Mammary epithelial cell (primary cell): ENCODE data around the gene KIAA1143.

Experiments used
- EZH2 ChIP-seq: IDR thresholded peaks from 2 replicates; pipeline ENCODE4 v1.6.1; 2012; ENCODE audit warnings: low read length, inconsistent platforms, borderline replicate concordance
- TF ChIP-seq, protein P1 (sequence below), 2 donors: IDR thresholded peaks in 1 of 2; conservative IDR thresholded peaks in 1 of 2; 2 replicates each; pipeline ENCODE4 v1.5.1; 2011 to 2012; ENCODE audit warnings: inconsistent platforms in 2 of 2, low read length in 2 of 2, mild to moderate bottlenecking in 2 of 2, control low read depth in 1 of 2, low read depth in 1 of 2; ENCODE audit not compliant: insufficient read depth in 1 of 2; ENCODE audit errors: extremely low read depth in 1 of 2

DNA sequence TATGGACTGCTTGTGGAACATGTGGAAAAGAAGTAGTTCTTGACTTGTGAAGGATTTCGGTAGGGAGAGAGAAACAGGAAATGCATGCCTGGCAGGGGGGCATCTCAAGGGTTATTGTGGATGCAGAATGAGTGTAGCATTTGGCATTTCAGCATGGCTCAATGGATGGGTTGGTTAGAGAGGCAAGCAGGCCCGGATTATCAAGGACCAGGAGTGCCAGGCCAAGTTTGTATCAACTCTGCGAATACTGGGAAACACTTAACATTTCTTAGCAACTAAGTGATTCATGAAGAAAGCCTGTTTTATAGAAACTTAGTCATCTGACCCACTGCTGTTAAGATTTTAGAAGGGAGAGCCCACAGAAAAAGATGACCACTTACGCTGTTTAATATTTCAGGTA, 33.8 kb upstream of the KIAA1143 start:
- TF ChIP-seq, protein P1, sequence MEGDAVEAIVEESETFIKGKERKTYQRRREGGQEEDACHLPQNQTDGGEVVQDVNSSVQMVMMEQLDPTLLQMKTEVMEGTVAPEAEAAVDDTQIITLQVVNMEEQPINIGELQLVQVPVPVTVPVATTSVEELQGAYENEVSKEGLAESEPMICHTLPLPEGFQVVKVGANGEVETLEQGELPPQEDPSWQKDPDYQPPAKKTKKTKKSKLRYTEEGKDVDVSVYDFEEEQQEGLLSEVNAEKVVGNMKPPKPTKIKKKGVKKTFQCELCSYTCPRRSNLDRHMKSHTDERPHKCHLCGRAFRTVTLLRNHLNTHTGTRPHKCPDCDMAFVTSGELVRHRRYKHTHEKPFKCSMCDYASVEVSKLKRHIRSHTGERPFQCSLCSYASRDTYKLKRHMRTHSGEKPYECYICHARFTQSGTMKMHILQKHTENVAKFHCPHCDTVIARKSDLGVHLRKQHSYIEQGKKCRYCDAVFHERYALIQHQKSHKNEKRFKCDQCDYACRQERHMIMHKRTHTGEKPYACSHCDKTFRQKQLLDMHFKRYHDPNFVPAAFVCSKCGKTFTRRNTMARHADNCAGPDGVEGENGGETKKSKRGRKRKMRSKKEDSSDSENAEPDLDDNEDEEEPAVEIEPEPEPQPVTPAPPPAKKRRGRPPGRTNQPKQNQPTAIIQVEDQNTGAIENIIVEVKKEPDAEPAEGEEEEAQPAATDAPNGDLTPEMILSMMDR (conservative IDR thresholded peaks at IDR 0.05 in 1 of 2, IDR thresholded peaks at IDR 0.05 in 1 of 2; ENCODE audit: extremely low read depth in 1 of 2, insufficient read depth in 1 of 2, low read depth in 1 of 2, low read length in 2 of 2): no peak
- no peak for TF ChIP-seq EZH2
